GM12878 (cell line): Measurements from ENCODE around the gene RAB22A. TPM values are rescaled to one million over a fixed set of nuclear protein-coding genes. Genes with fewer than 3 reads are reported as not detected.

ENCODE experiments used
- CREB1 ChIP-seq: IDR thresholded peaks from 2 replicates; pipeline ENCODE4 v1.6.1; 2012; ENCODE audit warnings: low read depth, mild to moderate bottlenecking, inconsistent platforms
- EGR1 ChIP-seq, 2 experiments: IDR thresholded peaks; 1 replicate in 1 of 2; 2 replicates in 1 of 2; pipeline ENCODE4 v1.6.1; 2011 to 2012; ENCODE audit warnings: low read depth in 2 of 2, low read length in 2 of 2, borderline replicate concordance in 1 of 2, mild to moderate bottlenecking in 1 of 2, moderate library complexity in 1 of 2
- KAT2A ChIP-seq: conservative IDR thresholded peaks from 2 replicates; pipeline ENCODE4 v1.6.1; 2011; ENCODE audit warnings: low read depth, low read length; ENCODE audit not compliant: control insufficient read depth
- MEF2A ChIP-seq: IDR thresholded peaks from 2 replicates; pipeline ENCODE4 v1.6.1; 2011; ENCODE audit warnings: low read depth, mild to moderate bottlenecking, low read length, moderate library complexity; ENCODE audit not compliant: insufficient read depth
- RBBP5 ChIP-seq: fragments of 200-600 bp; sonication (generic); conservative IDR thresholded peaks from 2 replicates; pipeline ENCODE4 v1.6.1; 2016
- RUNX3 ChIP-seq: IDR thresholded peaks from 2 replicates; pipeline ENCODE4 v1.6.1; 2012; ENCODE audit warnings: low read length, inconsistent platforms
- ZSCAN29 ChIP-seq: fragments of 450-650 bp; IDR thresholded peaks from 2 replicates; pipeline ENCODE4 v1.6.1; 2017; ENCODE audit warnings: mild to moderate bottlenecking, moderate library complexity
- polyA plus RNA-seq, 11 experiments: library from polyadenylated mRNA; depleted of rRNA in 4 of 11; unstranded in 6 of 11; stranded (reverse) in 5 of 11; fragments of >200 nt; fragmentation: Nextera tagmentation in 4 of 11; fragmentation: Illumina TruSeq in 1 of 11; extraction: Ambion mirVana in 4 of 11; extraction: Trizol in 1 of 11; gene quantifications; 1 replicate in 1 of 11; 2 replicates in 10 of 11; pipeline versions ENCODE4 v1.2.1 to v1.2.3, GENCODE V29; 2011 to 2016; ENCODE audit warnings: inconsistent platforms in 2 of 11, missing spikeins in 2 of 11, low read depth in 1 of 11
- total RNA-seq, 4 experiments: library from RNA; depleted of rRNA in 3 of 4; stranded (reverse); fragments of >200 nt in 3 of 4; fragmentation: Illumina TruSeq in 1 of 4; extraction: Trizol in 1 of 4; gene quantifications; 2 replicates each; pipeline versions ENCODE4 v1.2.1 to v1.2.3, GENCODE V29; 2013 to 2021
- TF ChIP-seq, protein P1 (sequence below): IDR thresholded peaks from 2 replicates; pipeline ENCODE4 v1.6.1; 2011; ENCODE audit warnings: low read depth, low read length, improper control_type of control experiment, borderline replicate concordance
- TF ChIP-seq, protein P2 (sequence below), 3 experiments: IDR thresholded peaks in 2 of 3; conservative IDR thresholded peaks in 1 of 3; 2 replicates each; pipeline ENCODE4 v1.5.1; 2011; ENCODE audit warnings: low read depth in 3 of 3, low read length in 3 of 3, mild to moderate bottlenecking in 3 of 3, control low read depth in 2 of 3, moderate library complexity in 2 of 3, inconsistent platforms in 1 of 3, mixed read lengths in 1 of 3; ENCODE audit not compliant: control insufficient read depth in 2 of 3, insufficient read depth in 1 of 3; ENCODE audit errors: extremely low read depth in 1 of 3

RAB22A gene
- total and polyA plus RNA-seq, 10 of the 15 experiments (the other 5 are each of a cell fraction or from before 2014, with no cell fraction given), result 2.7 to 12.0 (median 10.0) TPM

DNA sequence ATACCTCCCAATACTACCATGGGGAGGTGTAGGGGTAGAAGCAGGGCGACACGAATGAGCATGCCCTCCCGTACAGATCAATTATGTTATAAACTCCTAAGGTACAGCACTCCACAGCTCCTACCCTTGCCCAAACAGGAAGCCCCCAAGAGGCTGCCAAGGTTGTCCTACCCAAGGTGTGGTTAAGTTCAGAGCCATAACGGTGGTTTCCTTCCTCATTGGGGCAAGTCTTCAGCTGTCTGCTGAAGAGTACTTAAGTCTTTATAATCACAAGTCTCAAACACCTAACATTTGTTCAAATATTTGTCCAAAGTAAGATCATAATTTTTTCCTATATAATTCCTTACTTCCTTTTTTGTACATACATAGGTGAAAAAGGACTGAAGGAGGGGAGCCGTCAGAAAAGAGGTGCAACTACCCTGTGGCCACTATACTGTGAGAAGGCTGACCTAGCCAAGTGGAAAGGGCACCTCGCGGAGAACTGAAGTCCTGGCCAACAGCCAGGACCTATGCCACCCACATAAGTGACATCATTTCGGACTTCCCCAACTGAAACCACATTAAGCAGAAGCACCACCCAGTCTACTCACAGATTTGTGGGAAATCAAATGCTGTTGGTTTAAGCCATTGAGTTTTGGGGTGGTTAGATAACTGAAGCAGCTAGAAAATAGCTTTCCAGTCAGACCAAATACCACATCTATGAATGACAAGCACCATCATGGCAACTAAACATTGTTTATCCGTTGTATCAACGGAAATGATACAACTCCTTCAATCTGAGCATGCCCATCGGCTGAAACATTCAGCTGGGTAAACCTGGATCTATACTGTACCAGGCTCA, 2.9 kb upstream of the RAB22A start (continued):
- TF ChIP-seq, protein P1, sequence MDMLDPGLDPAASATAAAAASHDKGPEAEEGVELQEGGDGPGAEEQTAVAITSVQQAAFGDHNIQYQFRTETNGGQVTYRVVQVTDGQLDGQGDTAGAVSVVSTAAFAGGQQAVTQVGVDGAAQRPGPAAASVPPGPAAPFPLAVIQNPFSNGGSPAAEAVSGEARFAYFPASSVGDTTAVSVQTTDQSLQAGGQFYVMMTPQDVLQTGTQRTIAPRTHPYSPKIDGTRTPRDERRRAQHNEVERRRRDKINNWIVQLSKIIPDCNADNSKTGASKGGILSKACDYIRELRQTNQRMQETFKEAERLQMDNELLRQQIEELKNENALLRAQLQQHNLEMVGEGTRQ, result no peak
- no peak for TF ChIP-seq ZSCAN29
- 0 out of 2 replicates have a peak, but pooled peaks have one; percentile 43 for TF ChIP-seq MEF2A
- TF ChIP-seq, protein P2, sequence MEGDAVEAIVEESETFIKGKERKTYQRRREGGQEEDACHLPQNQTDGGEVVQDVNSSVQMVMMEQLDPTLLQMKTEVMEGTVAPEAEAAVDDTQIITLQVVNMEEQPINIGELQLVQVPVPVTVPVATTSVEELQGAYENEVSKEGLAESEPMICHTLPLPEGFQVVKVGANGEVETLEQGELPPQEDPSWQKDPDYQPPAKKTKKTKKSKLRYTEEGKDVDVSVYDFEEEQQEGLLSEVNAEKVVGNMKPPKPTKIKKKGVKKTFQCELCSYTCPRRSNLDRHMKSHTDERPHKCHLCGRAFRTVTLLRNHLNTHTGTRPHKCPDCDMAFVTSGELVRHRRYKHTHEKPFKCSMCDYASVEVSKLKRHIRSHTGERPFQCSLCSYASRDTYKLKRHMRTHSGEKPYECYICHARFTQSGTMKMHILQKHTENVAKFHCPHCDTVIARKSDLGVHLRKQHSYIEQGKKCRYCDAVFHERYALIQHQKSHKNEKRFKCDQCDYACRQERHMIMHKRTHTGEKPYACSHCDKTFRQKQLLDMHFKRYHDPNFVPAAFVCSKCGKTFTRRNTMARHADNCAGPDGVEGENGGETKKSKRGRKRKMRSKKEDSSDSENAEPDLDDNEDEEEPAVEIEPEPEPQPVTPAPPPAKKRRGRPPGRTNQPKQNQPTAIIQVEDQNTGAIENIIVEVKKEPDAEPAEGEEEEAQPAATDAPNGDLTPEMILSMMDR (IDR thresholded peaks at IDR 0.05 in 2 of 3, conservative IDR thresholded peaks at IDR 0.05 in 1 of 3; ENCODE audit: control insufficient read depth in 2 of 3, extremely low read depth in 1 of 3, insufficient read depth in 1 of 3, low read depth in 3 of 3, low read length in 3 of 3), result no peak
- peak in 1 of 2 experiments; percentile 43; a peak in 1 of 3 replicates for TF ChIP-seq EGR1 (IDR thresholded peaks at IDR 0.05; ENCODE audit: borderline replicate concordance in 1 of 2, low read depth in 2 of 2, low read length in 2 of 2)
- no peak for TF ChIP-seq CREB1
- TF ChIP-seq KAT2A, result no peak
- TF ChIP-seq RBBP5, result no peak
- TF ChIP-seq RUNX3, result peak; percentile 90
